Gastroesophageal sphincter (tissue), 4 donors: Measurements from ENCODE around the gene MIX23. TPM values are rescaled to one million over a fixed set of nuclear protein-coding genes. Genes with fewer than 3 reads are reported as not detected.
A peak's percentile ranks its signal among the peaks of the same experiment; 100 is the strongest.

Experiments used
- ATAC-seq: fragments of 150-250 bp; one replicate; pipeline ENCODE4 v1.9.1; 2016; ENCODE audit warnings: mild to moderate bottlenecking, moderate library complexity
- H3K27ac ChIP-seq, 4 donors: fragments of 200-600 bp; sonication (generic) in 3 of 4; 1 replicate in 3 of 4; 2 replicates in 1 of 4; pipeline ENCODE4 v1.5.1; 2016 to 2019
- H3K27me3 ChIP-seq: fragments of 200-600 bp; sonication (generic); one replicate; pipeline ENCODE4 v1.5.1; 2019
- H3K36me3 ChIP-seq, 2 donors: fragments of 200-600 bp; sonication (generic); one replicate each; pipeline ENCODE4 v1.5.1; 2019; ENCODE audit warnings: control low read depth in 1 of 2
- H3K4me1 ChIP-seq, 3 donors: fragments of 200-600 bp; sonication (generic); 1 replicate in 2 of 3; 2 replicates in 1 of 3; pipeline ENCODE4 v1.5.1; 2016 to 2019; ENCODE audit warnings: control low read depth in 2 of 3
- H3K4me3 ChIP-seq, 2 donors: fragments of 200-600 bp; sonication (generic); one replicate each; pipeline ENCODE4 v1.5.1; 2019; ENCODE audit warnings: mild to moderate bottlenecking in 1 of 2, moderate library complexity in 1 of 2
- H3K9me3 ChIP-seq, 3 donors: fragments of 200-600 bp; sonication (generic); one replicate each; pipeline ENCODE4 v1.5.1; 2017 to 2019; ENCODE audit warnings: control low read depth in 2 of 3
- CTCF ChIP-seq, 4 experiments: fragments of 200-600 bp in 2 of 4; fragments of 450-650 bp in 2 of 4; sonication (generic) in 1 of 4; IDR thresholded peaks; one replicate each; pipeline ENCODE4 v1.5.1; 2017 to 2019; ENCODE audit warnings: antibody characterized with exemption in 4 of 4, mild to moderate bottlenecking in 2 of 4, moderate library complexity in 2 of 4
- EP300 ChIP-seq: sonication (generic); formaldehyde crosslinking; IDR thresholded peaks from one replicate; pipeline ENCODE4 v1.6.1; 2017; ENCODE audit warnings: antibody characterized with exemption, mild to moderate bottlenecking
- POLR2A ChIP-seq, 2 donors: fragments of 450-650 bp; IDR thresholded peaks; one replicate each; pipeline ENCODE4 v1.6.1; 2017; ENCODE audit warnings: antibody characterized with exemption in 2 of 2, mild to moderate bottlenecking in 2 of 2, moderate library complexity in 1 of 2
- POLR2AphosphoS5 ChIP-seq: sonication (generic); formaldehyde crosslinking; IDR thresholded peaks from one replicate; pipeline ENCODE4 v1.6.1; 2017; ENCODE audit warnings: antibody characterized with exemption
- WGBS, 2 donors: methylation state at CpG; one replicate each; pipeline ENCODE4 v1.1.5; 2018; ENCODE audit warnings: low coverage in 1 of 2; 5-methylcytosine and 5-hydroxymethylcytosine counted together
- total RNA-seq, 4 donors: library from RNA; depleted of rRNA; stranded (reverse); fragments of >200 nt; gene quantifications; one replicate each; pipeline ENCODE4 v1.1.0, GENCODE V29; 2016

MIX23 gene
- total RNA-seq, 4 donors from 2014 or later = 8.2 to 23.8 (median 16.1) TPM

- Histone ChIP-seq H3K9me3 (no peaks in the 10 kb centered on the region), H3K36me3 (peaks cover 0 to 26% of the 10 kb centered on the region in 2 donors), H3K27me3 (no peaks in the 10 kb centered on the region), H3K4me3 (no peak overlapping the region), H3K4me1 (no peaks in the 10 kb centered on the region), H3K27ac (no peak overlapping the region)
- 36 to 65% methylated on average over 1 to 4 of the region's 4 CpGs for WGBS, 2 donors
- ATAC-seq = no peak
- TF ChIP-seq CTCF (IDR thresholded peaks at IDR 0.05) (peak in 2 of 4 experiments; percentile 23 to 29), POLR2A (IDR thresholded peaks at IDR 0.05) (no peak), EP300 (no peak), POLR2AphosphoS5 (no peak)
Measured at GRCh38 chr3:122356402-122356801, 26.6 kb downstream of the MIX23 start.

- WGBS, 2 donors = 51 to 83% methylated on average over 4 of the region's 4 CpGs
- TF ChIP-seq POLR2AphosphoS5 = no peak
- no peak for TF ChIP-seq CTCF (IDR thresholded peaks at IDR 0.05)
- TF ChIP-seq EP300 = no peak
- TF ChIP-seq POLR2A (IDR thresholded peaks at IDR 0.05) = no peak
Measured at GRCh38 chr3:122355612-122356011, 27.4 kb downstream of the MIX23 start.

GRCh38 chr3:122353893-122354401, 29.1 kb downstream of the MIX23 start:
- 92% methylated on average over 1 of the region's 1 CpG; no CpG with 5 or more reads in 1 of the 2 donors for WGBS, 2 donors
- Histone ChIP-seq H3K36me3 (peaks cover 0 to 12% of the 10 kb centered on the region in 2 donors), H3K4me1 (no peaks in the 10 kb centered on the region), H3K9me3 (no peaks in the 10 kb centered on the region), H3K27ac (no peak overlapping the region), H3K27me3 (no peaks in the 10 kb centered on the region), H3K4me3 (no peak overlapping the region)
- no peak for ATAC-seq
- TF ChIP-seq POLR2AphosphoS5 = no peak
- TF ChIP-seq EP300 = no peak
- no peak for TF ChIP-seq CTCF (IDR thresholded peaks at IDR 0.05)
- TF ChIP-seq POLR2A (IDR thresholded peaks at IDR 0.05) = no peak

More at GRCh38 chr3:122355612-122356011, 27.4 kb downstream of the MIX23 start:
- H3K4me1 ChIP-seq = no peaks in the 10 kb centered on the region
- H3K36me3 ChIP-seq = peaks cover 0 to 18% of the 10 kb centered on the region in 2 donors
- no peak overlapping the region for H3K27ac ChIP-seq
- no peaks in the 10 kb centered on the region for H3K9me3 ChIP-seq
- ATAC-seq = no peak
- H3K27me3 ChIP-seq = no peaks in the 10 kb centered on the region
- no peak overlapping the region for H3K4me3 ChIP-seq

- no peak overlapping the region for H3K4me3 ChIP-seq
- no peaks in the 10 kb centered on the region for H3K9me3 ChIP-seq
- ATAC-seq = no peak
- no peak overlapping the region for H3K27ac ChIP-seq
- no peaks in the 10 kb centered on the region for H3K4me1 ChIP-seq
- no peak for TF ChIP-seq POLR2AphosphoS5
- no peak for TF ChIP-seq CTCF (IDR thresholded peaks at IDR 0.05)
- TF ChIP-seq POLR2A (IDR thresholded peaks at IDR 0.05) = no peak
- no peak for TF ChIP-seq EP300
- WGBS, 2 donors = no CpG with 5 or more reads among the region's 2 CpGs
- peaks cover 0 to 5% of the 10 kb centered on the region in 2 donors for H3K36me3 ChIP-seq
- H3K27me3 ChIP-seq = no peaks in the 10 kb centered on the region
Measured at GRCh38 chr3:122353215-122353614, 29.8 kb downstream of the MIX23 start.

GRCh38 chr3:122351612-122352011, 31.4 kb downstream of the MIX23 start:
- Histone ChIP-seq H3K4me1 (no peaks in the 10 kb centered on the region), H3K27ac (no peak overlapping the region), H3K4me3 (no peak overlapping the region), H3K9me3 (no peaks in the 10 kb centered on the region), H3K36me3 (no peaks in the 10 kb centered on the region), H3K27me3 (no peaks in the 10 kb centered on the region)
- 75 to 100% methylated on average over 1 to 2 of the region's 4 CpGs for WGBS, 2 donors
- no peak for TF ChIP-seq CTCF (IDR thresholded peaks at IDR 0.05)
- no peak for TF ChIP-seq POLR2AphosphoS5
- TF ChIP-seq POLR2A (IDR thresholded peaks at IDR 0.05) = no peak
- no peak for TF ChIP-seq EP300
- ATAC-seq = no peak
